HG02798 (cell line): ENCODE measurements around the gene MEGF11.

Source experiments
- ATAC-seq: cut with Tn5 transposase; IDR thresholded peaks from one replicate; pipeline ENCODE4 v1.9.1; 2021; ENCODE audit warnings: mild to moderate bottlenecking; ENCODE audit not compliant: unreplicated experiment, poor library complexity

MEGF11 gene

DNA sequence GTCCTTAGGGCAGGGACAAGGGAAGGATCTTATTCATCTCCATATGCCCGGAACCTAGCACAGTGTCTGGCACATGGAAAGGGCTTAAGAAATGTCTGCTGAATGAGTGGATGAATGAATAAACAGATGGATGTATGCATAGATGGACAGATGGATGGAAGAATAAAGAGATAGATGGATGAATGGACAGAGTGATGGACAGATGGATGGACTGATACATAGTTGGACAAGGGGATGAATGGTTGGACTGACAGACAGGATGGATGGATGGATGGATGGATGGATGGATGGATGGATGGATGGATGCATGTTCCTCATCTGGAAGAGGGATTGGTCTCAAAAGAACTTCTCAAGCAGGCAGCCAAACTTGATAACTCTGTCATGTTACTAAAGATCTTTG, 177.6 kb downstream of the MEGF11 start:
- ATAC-seq: no peak

DNA sequence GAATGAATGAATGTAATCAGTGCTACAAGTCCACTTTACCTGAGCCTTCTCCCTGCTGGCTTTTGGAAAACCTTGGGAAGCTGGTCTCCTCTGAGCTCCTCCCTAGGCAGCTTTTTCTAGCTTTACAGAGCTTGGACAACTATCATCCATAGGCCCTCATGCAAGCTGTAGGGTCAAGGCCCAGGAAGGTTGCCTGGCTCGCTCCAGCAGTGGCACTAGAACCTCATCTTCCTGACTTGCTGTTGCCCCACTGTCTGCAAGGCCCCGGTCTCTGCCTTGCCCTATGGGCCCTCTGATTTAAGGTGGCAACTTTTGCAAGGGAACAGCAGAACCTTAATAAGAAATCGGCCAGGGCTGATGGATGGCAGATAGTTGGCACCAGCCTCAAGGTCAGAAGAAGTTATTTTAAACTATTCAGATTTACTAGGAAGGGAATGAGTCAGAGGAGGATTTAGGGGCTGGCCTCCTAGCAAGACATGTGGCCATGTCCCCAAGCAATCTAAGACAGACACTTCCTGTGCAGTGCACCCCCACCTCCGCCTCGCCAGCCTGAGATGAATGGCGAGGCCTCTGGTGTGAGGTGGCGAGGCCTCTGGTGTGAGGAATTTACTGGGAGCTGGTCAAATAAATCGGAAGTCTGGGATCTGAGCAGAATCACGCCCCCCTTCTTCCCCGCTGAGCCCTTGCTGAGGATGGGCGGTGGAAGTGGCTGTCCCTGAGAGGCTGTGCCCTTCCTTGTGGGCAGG, 180.8 kb downstream of the MEGF11 start:
- ATAC-seq: no peak

DNA sequence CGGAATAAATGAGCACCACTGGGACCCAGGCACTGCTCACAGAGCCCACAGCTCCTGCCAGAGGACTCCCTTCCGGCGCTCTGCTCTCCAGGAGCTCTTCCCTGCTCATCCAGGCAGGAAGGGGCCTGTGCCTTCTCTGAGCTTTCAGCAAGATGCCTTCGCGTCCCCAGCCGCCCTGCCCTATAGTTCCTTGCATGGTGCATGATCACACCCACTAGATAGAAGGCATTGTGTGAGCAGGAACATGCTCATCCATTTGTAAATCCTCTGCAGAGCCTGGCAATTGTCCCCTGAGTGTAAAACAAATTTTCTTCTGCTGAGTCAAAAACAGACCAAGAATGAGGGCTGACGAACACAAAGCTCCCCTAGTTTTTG, 181.6 kb downstream of the MEGF11 start:
- no peak for ATAC-seq

- no peak for ATAC-seq
Observed at GRCh38 chr15:66071160-66071920, 182.2 kb downstream of the MEGF11 start.

- ATAC-seq: no peak
Observed at GRCh38 chr15:66070220-66070934, 183.2 kb downstream of the MEGF11 start.

GRCh38 chr15:66069751-66070150, 183.8 kb downstream of the MEGF11 start:
- no peak for ATAC-seq

GRCh38 chr15:66068801-66069200, 184.7 kb downstream of the MEGF11 start:
- no peak for ATAC-seq

DNA sequence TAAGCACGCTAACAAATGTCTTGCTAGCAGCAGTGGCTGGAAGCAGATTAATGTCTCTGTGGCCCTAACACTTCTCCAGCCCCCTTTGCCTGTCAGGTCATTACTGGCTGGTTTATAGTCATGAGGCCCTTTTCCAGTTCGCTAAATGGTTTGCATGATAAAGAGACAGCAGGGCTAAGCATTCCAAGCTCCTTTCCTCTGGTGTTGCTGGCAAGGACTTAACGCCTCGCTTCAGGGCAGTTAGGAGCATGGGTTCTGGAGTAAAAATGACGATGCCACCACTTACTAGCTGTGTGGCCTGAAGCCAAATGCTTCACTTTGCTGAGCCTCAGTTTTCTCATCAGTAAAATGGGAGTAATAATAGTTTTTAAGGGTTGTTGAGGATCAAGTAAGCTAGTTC, 185.9 kb downstream of the MEGF11 start:
- ATAC-seq: no peak

GRCh38 chr15:66066481-66066880, 187.1 kb downstream of the MEGF11 start:
- ATAC-seq: no peak

- no peak for ATAC-seq
Observed at GRCh38 chr15:66066005-66066404, 187.5 kb downstream of the MEGF11 start.

DNA sequence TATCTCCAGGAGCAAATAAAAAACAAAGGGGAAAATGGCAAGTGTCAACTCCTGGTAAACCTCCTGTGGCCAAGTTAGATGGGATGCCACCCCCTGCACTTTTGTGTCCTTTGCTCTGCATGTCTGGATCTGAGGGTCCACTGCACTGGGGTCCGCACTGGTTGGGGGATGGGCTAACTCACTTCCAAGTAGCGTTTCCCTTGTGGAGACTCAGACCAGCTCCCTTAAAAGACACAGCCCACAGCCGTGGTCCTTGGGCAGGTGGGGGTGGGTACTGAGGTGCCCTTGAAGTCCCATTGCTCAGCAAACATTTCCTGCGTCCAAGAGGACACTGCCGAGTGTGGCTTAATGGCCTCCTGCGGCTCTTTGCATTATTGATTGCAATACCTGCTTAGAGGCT, 188.2 kb downstream of the MEGF11 start:
- no peak for ATAC-seq

- no peak for ATAC-seq
Observed at GRCh38 chr15:66063147-66063546, 190.4 kb downstream of the MEGF11 start.

DNA sequence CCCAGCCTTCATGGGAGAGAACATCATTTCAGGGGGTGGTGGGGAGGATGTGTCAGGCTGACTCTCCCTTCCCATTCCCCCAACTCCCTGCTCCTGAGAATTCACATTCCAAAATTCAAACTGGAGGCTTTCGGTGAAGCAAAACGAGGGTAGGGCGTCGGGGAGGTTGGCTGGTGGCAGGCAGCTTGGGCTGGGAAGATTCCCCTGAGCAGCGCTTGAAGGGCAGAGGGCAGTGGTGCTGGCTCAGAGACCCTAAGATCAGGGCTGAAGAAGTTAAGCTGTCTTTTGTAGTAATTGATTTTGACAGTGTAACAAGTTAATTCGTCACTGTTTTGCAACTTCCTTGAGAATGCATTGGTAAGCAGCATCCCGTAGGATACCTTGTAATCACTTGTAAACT, 196.5 kb downstream of the MEGF11 start:
- ATAC-seq: no peak

- no peak for ATAC-seq
Observed at GRCh38 chr15:66053991-66054390, 199.6 kb downstream of the MEGF11 start.

- no peak for ATAC-seq
Observed at GRCh38 chr15:66051833-66052232, 201.7 kb downstream of the MEGF11 start.

GRCh38 chr15:66050264-66050663, 203.3 kb downstream of the MEGF11 start:
- ATAC-seq: no peak

DNA sequence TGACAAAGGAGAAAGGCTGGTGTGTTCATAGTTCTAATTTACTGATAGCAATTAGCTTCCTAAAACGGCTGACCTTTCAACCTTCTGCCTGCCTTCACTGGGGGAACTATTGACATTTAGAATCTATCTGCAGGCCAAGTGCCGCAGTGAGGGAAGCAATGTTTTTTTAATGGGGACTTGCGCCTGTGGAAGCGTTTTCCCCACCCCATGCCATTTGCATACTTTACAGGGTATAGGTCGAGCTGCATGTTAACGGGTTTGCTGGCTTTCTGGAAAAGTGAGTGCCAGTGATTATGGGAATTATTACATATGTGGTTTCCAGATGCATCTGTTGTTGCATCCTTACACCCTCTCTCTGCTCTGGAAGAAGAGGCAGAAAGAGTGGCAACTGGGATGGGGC, 204.2 kb downstream of the MEGF11 start:
- no peak for ATAC-seq

GRCh38 chr15:66047321-66048024, 206.1 kb downstream of the MEGF11 start:
- no peak for ATAC-seq

- no peak for ATAC-seq
Observed at GRCh38 chr15:66046751-66047150, 206.8 kb downstream of the MEGF11 start.

DNA sequence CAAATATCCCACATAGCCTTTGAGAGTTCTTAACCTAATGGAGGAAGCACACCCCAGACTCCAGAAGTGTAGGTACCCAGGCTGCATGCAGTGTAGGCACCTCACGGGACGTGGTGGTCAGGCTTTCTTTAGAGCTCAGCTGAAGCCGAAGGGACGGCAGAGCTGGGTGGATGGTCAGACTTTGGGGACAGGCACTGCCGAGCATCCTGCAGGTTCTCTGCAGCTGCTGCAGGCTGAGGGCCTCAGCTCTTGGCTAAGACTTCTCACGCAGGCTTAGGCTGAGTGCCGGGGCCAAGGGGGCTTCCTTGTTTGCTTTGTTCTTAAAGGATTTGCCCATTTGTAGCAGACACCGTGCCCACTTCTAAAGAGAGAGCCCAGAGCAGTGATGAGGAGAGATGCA, 207.2 kb downstream of the MEGF11 start:
- no peak for ATAC-seq

- ATAC-seq: no peak
Observed at GRCh38 chr15:66045542-66045941, 208.0 kb downstream of the MEGF11 start.
